ENCODE results near the gene ID2. TPM values are rescaled to one million over a fixed set of nuclear protein-coding genes. Genes with fewer than 3 reads are reported as not detected.
A peak's percentile ranks its signal among the peaks of the same experiment; 100 is the strongest.

ID2 gene
- total RNA-seq, 1 experiment from 2014 or later = 249 TPM

DNA sequence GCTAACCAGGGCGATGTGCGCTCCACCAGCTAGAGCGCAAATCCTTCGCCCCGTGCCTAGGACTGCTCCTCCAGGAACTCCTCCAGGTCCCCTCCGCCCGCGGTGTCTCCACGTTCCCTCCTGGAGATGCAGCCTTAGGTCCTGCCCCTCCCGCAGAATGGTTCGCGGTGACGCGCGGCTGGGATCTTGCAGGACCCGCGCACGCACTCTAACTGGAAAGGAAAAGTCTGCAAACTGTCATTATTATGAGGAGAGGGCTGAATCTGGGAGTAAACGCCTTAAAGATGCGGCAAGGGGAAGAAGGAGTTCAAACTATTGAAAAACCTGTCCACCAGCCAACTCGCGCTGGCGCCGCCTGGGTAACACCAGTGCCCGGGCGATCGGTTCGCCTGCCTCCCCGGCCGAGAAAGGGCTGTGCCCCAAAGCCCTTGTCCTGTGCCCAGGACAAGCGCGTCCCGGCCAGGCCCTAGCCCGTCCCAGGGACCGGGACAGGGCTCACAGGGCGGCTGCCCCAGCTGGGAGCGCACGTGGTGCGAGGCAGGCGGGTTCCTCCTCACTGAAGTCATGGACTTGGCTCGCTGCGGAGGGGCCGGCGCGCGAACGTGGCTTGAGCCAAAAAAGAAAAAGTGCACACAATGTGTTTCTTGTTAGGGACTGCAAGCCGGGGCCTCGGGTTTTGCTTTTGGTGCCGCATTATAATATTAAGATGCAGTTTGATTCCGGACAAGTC lies 5.5 kb upstream of the ID2 start:
- no peaks in the 10 kb centered on the region for H3K27me3 ChIP-seq (replicated peaks; ENCODE audit: insufficient read depth, low read depth, low read length, poor library complexity)
- CTCF ChIA-PET = no interaction called here
- DNase-seq (ENCODE audit: low spot score) = peak; percentile 56
- H3K9me3 ChIP-seq (ENCODE audit: low read depth, low read length, poor library complexity, severe bottlenecking) = peaks cover 5% of the 10 kb centered on the region
- peak overlapping the region; percentile 62 for H3K4me3 ChIP-seq (ENCODE audit: low read depth, low read length, poor library complexity, severe bottlenecking)
- intact Hi-C loops (cut with micrococcal nuclease; ENCODE audit: unreplicated experiment) = loop anchor here (5.0 kb wide), 1 partner anchor 94 kb away; no protein-coding TSS in a partner anchor
- peaks cover 28% of the 10 kb centered on the region for H3K4me1 ChIP-seq (ENCODE audit: insufficient read depth, low read length, poor library complexity, severe bottlenecking)
- POLR2A ChIA-PET (ENCODE audit: low non-redundant PET) = no interaction called here
- no TSS peak for BruUV-seq (replicated peaks)
- peak overlapping the region; percentile 100 for H3K27ac ChIP-seq (ENCODE audit: low read depth, low read length, poor library complexity, severe bottlenecking)
- TF ChIP-seq, protein P1, sequence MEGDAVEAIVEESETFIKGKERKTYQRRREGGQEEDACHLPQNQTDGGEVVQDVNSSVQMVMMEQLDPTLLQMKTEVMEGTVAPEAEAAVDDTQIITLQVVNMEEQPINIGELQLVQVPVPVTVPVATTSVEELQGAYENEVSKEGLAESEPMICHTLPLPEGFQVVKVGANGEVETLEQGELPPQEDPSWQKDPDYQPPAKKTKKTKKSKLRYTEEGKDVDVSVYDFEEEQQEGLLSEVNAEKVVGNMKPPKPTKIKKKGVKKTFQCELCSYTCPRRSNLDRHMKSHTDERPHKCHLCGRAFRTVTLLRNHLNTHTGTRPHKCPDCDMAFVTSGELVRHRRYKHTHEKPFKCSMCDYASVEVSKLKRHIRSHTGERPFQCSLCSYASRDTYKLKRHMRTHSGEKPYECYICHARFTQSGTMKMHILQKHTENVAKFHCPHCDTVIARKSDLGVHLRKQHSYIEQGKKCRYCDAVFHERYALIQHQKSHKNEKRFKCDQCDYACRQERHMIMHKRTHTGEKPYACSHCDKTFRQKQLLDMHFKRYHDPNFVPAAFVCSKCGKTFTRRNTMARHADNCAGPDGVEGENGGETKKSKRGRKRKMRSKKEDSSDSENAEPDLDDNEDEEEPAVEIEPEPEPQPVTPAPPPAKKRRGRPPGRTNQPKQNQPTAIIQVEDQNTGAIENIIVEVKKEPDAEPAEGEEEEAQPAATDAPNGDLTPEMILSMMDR (conservative IDR thresholded peaks at IDR 0.05; ENCODE audit: low read depth, low read length) = no peak
- no peak for TF ChIP-seq EZH2 (IDR thresholded peaks at IDR 0.05; ENCODE audit: borderline replicate concordance, low read depth, low read length, poor library complexity, severe bottlenecking)
- H3K36me3 ChIP-seq (ENCODE audit: insufficient read depth, low read length, poor library complexity, severe bottlenecking) = no peaks in the 10 kb centered on the region

DNA sequence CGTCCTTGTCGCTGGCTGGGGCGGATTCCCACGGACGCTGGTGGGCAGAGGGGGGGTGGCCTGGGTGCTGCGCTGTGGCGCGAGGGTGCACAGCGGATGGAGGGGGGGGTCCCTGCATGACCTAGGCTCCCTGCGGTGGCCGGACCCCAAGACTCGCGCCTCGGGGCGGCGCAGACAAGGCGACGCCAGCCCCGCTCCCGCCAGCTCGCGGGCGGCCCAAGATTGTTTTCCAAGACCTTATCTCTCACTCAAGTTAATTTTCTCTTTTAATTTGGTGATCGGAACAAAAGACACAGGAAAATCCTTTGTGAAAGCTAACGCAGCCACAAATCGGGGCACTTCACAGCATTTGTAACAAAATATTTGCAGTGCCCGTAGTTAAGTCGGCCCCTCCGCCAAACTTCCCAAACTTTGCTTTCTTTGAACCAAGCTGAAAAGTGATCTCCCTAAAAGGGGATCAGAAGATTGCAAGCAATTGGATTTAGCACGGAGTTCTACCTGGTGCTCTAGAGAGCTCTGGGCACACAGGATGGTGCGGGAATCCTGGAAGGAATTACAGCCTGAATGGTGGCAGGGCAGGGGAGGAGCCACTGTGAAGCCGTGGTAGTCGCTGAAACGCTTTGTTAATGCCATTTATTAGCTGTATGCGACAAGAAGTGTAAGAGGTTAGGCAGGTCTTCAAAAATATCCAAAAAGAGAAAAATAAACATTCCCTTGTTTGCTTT lies 4.8 kb upstream of the ID2 start:
- no peaks in the 10 kb centered on the region for H3K27me3 ChIP-seq (replicated peaks; ENCODE audit: insufficient read depth, low read depth, low read length, poor library complexity)
- POLR2A ChIA-PET (ENCODE audit: low non-redundant PET) = no interaction called here
- TF ChIP-seq, protein P1 (conservative IDR thresholded peaks at IDR 0.05; ENCODE audit: low read depth, low read length) = no peak
- no peak for TF ChIP-seq EZH2 (IDR thresholded peaks at IDR 0.05; ENCODE audit: borderline replicate concordance, low read depth, low read length, poor library complexity, severe bottlenecking)
- peak overlapping the region; percentile 62 for H3K4me3 ChIP-seq (ENCODE audit: low read depth, low read length, poor library complexity, severe bottlenecking)
- peaks cover 28% of the 10 kb centered on the region for H3K4me1 ChIP-seq (ENCODE audit: insufficient read depth, low read length, poor library complexity, severe bottlenecking)
- H3K27ac ChIP-seq (ENCODE audit: low read depth, low read length, poor library complexity, severe bottlenecking) = peak overlapping the region; percentile 100
- intact Hi-C loops (cut with micrococcal nuclease; ENCODE audit: unreplicated experiment) = loop anchor here (5.0 kb wide), 1 partner anchor 95 kb away; no protein-coding TSS in a partner anchor
- DNase-seq (ENCODE audit: low spot score) = peak; percentile 62
- peaks cover 5% of the 10 kb centered on the region for H3K9me3 ChIP-seq (ENCODE audit: low read depth, low read length, poor library complexity, severe bottlenecking)
- CTCF ChIA-PET = interaction anchor here (0.7 kb wide), 1 partner anchor 1580 kb away, joined by 3 read pairs; no protein-coding TSS in a partner anchor
- no TSS peak for BruUV-seq (replicated peaks)
- H3K36me3 ChIP-seq (ENCODE audit: insufficient read depth, low read length, poor library complexity, severe bottlenecking) = no peaks in the 10 kb centered on the region

DNA sequence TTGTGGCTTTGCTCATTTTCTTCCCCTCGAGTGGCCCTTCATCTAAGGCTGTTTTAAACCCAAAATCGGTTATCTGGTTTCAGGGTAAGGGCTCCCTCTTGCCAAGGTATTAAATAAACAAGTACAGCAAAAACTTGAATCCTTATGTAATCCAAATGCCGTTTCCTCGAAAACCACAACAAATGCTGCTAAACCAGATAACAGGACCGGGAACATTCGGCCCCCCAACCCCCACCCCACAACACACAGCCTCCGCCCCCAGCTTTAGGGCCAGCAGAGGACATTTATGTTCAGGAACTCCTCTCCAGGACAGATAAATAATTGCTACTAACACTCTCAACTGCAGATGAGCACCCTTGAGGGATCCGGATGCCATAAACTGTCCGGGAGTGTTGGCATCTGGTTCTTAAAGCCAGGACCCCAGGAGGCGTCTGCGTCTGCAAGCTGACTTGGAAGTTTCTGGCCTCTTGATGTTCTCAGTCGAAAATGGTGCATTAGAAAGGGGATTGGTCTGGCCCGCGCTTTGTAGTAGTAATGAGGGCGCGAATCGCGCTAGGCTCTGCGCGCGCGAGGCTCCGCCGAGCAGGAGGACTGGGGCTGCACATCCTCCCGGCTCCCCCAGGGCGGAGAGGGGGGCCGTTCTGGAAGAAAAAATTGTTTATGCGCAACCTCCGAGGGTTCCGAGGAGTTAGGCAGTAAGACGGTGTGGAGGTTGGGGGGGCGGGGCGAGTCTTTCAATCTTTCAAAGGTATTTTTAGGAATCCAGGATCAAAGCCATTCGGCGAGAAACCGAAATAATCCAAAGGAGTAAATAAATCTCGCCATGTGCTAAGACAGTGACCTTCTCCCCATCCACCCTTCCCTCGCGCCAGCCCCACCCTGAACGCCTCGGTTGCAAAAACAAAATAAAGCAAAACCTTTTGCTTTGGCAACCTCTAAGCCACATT lies 3.9 kb upstream of the ID2 start:
- DNase-seq (ENCODE audit: low spot score) = peak; percentile 86
- ChIA-PET POLR2A (ENCODE audit: low non-redundant PET) (interaction anchor here (0.7 kb wide), 1 partner anchor 124 kb away, joined by 5 read pairs; no protein-coding TSS in a partner anchor), CTCF (interaction anchor here (0.7 kb wide), 2 partner anchors 95 to 1581 kb away, joined by 3 read pairs; no protein-coding TSS in a partner anchor)
- H3K4me3 ChIP-seq (ENCODE audit: low read depth, low read length, poor library complexity, severe bottlenecking) = peak overlapping the region; percentile 62
- H3K27me3 ChIP-seq (replicated peaks; ENCODE audit: insufficient read depth, low read depth, low read length, poor library complexity) = no peaks in the 10 kb centered on the region
- peaks cover 28% of the 10 kb centered on the region for H3K4me1 ChIP-seq (ENCODE audit: insufficient read depth, low read length, poor library complexity, severe bottlenecking)
- peak overlapping the region; percentile 100 for H3K27ac ChIP-seq (ENCODE audit: low read depth, low read length, poor library complexity, severe bottlenecking)
- no peaks in the 10 kb centered on the region for H3K36me3 ChIP-seq (ENCODE audit: insufficient read depth, low read length, poor library complexity, severe bottlenecking)
- peaks cover 5% of the 10 kb centered on the region for H3K9me3 ChIP-seq (ENCODE audit: low read depth, low read length, poor library complexity, severe bottlenecking)
- BruUV-seq (replicated peaks) = TSS peak; percentile 68
- intact Hi-C loops (cut with micrococcal nuclease; ENCODE audit: unreplicated experiment) = loop anchor here (5.0 kb wide), 1 partner anchor 96 kb away; no protein-coding TSS in a partner anchor
- TF ChIP-seq, protein P1 (conservative IDR thresholded peaks at IDR 0.05; ENCODE audit: low read depth, low read length) = no peak
- no peak for TF ChIP-seq EZH2 (IDR thresholded peaks at IDR 0.05; ENCODE audit: borderline replicate concordance, low read depth, low read length, poor library complexity, severe bottlenecking)
